IPS-15b (cell line): ENCODE measurements around the gene RPL22.
"Not testable (repeated sequence)": the region's sequence is repeated elsewhere in the genome, so short reads cannot be mapped to it uniquely, and the experiment has no call there.

Experiments
- H3K27me3 ChIP-seq: one replicate; pipeline ENCODE4 v1.6.1; 2013; ENCODE audit warnings: low read length; ENCODE audit not compliant: control insufficient read depth, insufficient read depth
- H3K36me3 ChIP-seq: one replicate; pipeline ENCODE4 v1.6.1; 2013; ENCODE audit warnings: low read length; ENCODE audit not compliant: control insufficient read depth, insufficient read depth
- H3K4me1 ChIP-seq: one replicate; pipeline ENCODE4 v1.6.1; 2013; ENCODE audit warnings: mild to moderate bottlenecking, low read length; ENCODE audit not compliant: control insufficient read depth, insufficient read depth
- H3K4me3 ChIP-seq: one replicate; pipeline ENCODE4 v1.5.1; 2013; ENCODE audit warnings: low read depth, low read length
- H3K9ac ChIP-seq: one replicate; pipeline ENCODE4 v1.6.1; 2013; ENCODE audit warnings: low read depth, mild to moderate bottlenecking, low read length
- H3K9me3 ChIP-seq: one replicate; pipeline ENCODE4 v1.6.1; 2013; ENCODE audit warnings: mild to moderate bottlenecking, low read length; ENCODE audit not compliant: control insufficient read depth, insufficient read depth

The RPL22 gene

GRCh38 chr1:6222636-6223035 is 23.2 kb upstream of the RPL22 start:
- Histone ChIP-seq H3K36me3 (peaks cover 24% of the 10 kb centered on the region), H3K4me1 (no peaks in the 10 kb centered on the region), H3K4me3 (no peak overlapping the region), H3K9ac (no peak overlapping the region), H3K9me3 (no peaks in the 10 kb centered on the region), H3K27me3 (no peaks in the 10 kb centered on the region)

- Histone ChIP-seq H3K4me1 (no peaks in the 10 kb centered on the region), H3K36me3 (peaks cover 21% of the 10 kb centered on the region), H3K9ac (no peak overlapping the region), H3K9me3 (no peaks in the 10 kb centered on the region), H3K27me3 (no peaks in the 10 kb centered on the region), H3K4me3 (no peak overlapping the region)
These were observed 21.9 kb upstream of the RPL22 start for GRCh38 chr1:6221210-6221784.

- Histone ChIP-seq H3K9ac (no peak overlapping the region), H3K4me1 (no peaks in the 10 kb centered on the region), H3K36me3 (peaks cover 19% of the 10 kb centered on the region), H3K9me3 (no peaks in the 10 kb centered on the region), H3K4me3 (no peak overlapping the region), H3K27me3 (no peaks in the 10 kb centered on the region)
These were observed 20.8 kb upstream of the RPL22 start for GRCh38 chr1:6220236-6220635.

- not testable (repeated sequence) for H3K9me3 ChIP-seq, H3K9ac ChIP-seq, H3K4me1 ChIP-seq, H3K4me3 ChIP-seq, H3K27me3 ChIP-seq
- peaks cover 15% of the 10 kb centered on the region for H3K36me3 ChIP-seq
These were observed 20.2 kb upstream of the RPL22 start for GRCh38 chr1:6219641-6220040.

GRCh38 chr1:6218375-6219164 is 19.2 kb upstream of the RPL22 start:
- Histone ChIP-seq H3K4me3 (no peak overlapping the region), H3K9ac (no peak overlapping the region)

GRCh38 chr1:6212193-6212959 is 13.0 kb upstream of the RPL22 start:
- Histone ChIP-seq H3K9me3 (no peaks in the 10 kb centered on the region), H3K4me1 (peaks cover 9% of the 10 kb centered on the region), H3K9ac (no peak overlapping the region), H3K27me3 (peaks cover 10% of the 10 kb centered on the region), H3K36me3 (no peaks in the 10 kb centered on the region), H3K4me3 (no peak overlapping the region)

More at GRCh38 chr1:6218375-6219164, 19.2 kb upstream of the RPL22 start:
- Histone ChIP-seq H3K4me1 (no peaks in the 10 kb centered on the region), H3K27me3 (no peaks in the 10 kb centered on the region), H3K36me3 (peaks cover 5% of the 10 kb centered on the region), H3K9me3 (no peaks in the 10 kb centered on the region)

GRCh38 chr1:6211731-6212130 is 12.3 kb upstream of the RPL22 start:
- Histone ChIP-seq H3K4me1 (peaks cover 11% of the 10 kb centered on the region), H3K27me3 (peaks cover 15% of the 10 kb centered on the region), H3K9ac (no peak overlapping the region), H3K4me3 (no peak overlapping the region), H3K36me3 (no peaks in the 10 kb centered on the region), H3K9me3 (no peaks in the 10 kb centered on the region)

- Histone ChIP-seq H3K9ac (no peak overlapping the region), H3K4me3 (no peak overlapping the region), H3K27me3 (peaks cover 21% of the 10 kb centered on the region), H3K4me1 (peaks cover 11% of the 10 kb centered on the region), H3K9me3 (no peaks in the 10 kb centered on the region), H3K36me3 (no peaks in the 10 kb centered on the region)
These were observed 11.4 kb upstream of the RPL22 start for GRCh38 chr1:6210591-6211355.

- H3K9ac ChIP-seq, result no peak overlapping the region
These were observed 10.5 kb upstream of the RPL22 start for GRCh38 chr1:6209661-6210580.

GRCh38 chr1:6208723-6209660 is 9.6 kb upstream of the RPL22 start:
- Histone ChIP-seq H3K4me1 (peaks cover 11% of the 10 kb centered on the region), H3K9ac (no peak overlapping the region), H3K9me3 (no peaks in the 10 kb centered on the region), H3K4me3 (peak overlapping the region; percentile 58), H3K27me3 (peaks cover 21% of the 10 kb centered on the region), H3K36me3 (no peaks in the 10 kb centered on the region)

More at GRCh38 chr1:6209661-6210580, 10.5 kb upstream of the RPL22 start:
- Histone ChIP-seq H3K9me3 (no peaks in the 10 kb centered on the region), H3K4me3 (peak overlapping the region; percentile 58), H3K27me3 (peaks cover 21% of the 10 kb centered on the region), H3K36me3 (no peaks in the 10 kb centered on the region), H3K4me1 (peaks cover 11% of the 10 kb centered on the region)
